Brain pericyte (primary cell): ENCODE results near the gene TSPAN11.

Experiments
- DNase-seq: peaks from one replicate; pipeline ENCODE4 v3.0.0-alpha.2; 2012; ENCODE audit warnings: low read depth, low spot score

The TSPAN11 gene

GRCh38 chr12:30911207-30911606, 15.3 kb upstream of the TSPAN11 start:
- no peak for DNase-seq

GRCh38 chr12:30913323-30913722, 13.2 kb upstream of the TSPAN11 start:
- no peak for DNase-seq

- no peak for DNase-seq
Measured at GRCh38 chr12:30914986-30915591, 11.5 kb upstream of the TSPAN11 start.

GRCh38 chr12:30923057-30923456, 3.5 kb upstream of the TSPAN11 start:
- DNase-seq = no peak

- DNase-seq = no peak
Measured at GRCh38 chr12:30925607-30926242, 823 bp upstream of the TSPAN11 start.

GRCh38 chr12:30927222-30927611, 669 bp downstream of the TSPAN11 start:
- no peak for DNase-seq

- DNase-seq = no peak
Measured at GRCh38 chr12:30928356-30929244, 2.1 kb downstream of the TSPAN11 start.

GRCh38 chr12:30930238-30930637, 3.7 kb downstream of the TSPAN11 start:
- no peak for DNase-seq

- no peak for DNase-seq
Measured at GRCh38 chr12:30930641-30931040, 4.1 kb downstream of the TSPAN11 start.

GRCh38 chr12:30932881-30933280, 6.3 kb downstream of the TSPAN11 start:
- DNase-seq = no peak

GRCh38 chr12:30934811-30935210, 8.3 kb downstream of the TSPAN11 start:
- no peak for DNase-seq

- no peak for DNase-seq
Measured at GRCh38 chr12:30936036-30936435, 9.5 kb downstream of the TSPAN11 start.

GRCh38 chr12:30939234-30939633, 12.7 kb downstream of the TSPAN11 start:
- DNase-seq = no peak

- DNase-seq = no peak
Measured at GRCh38 chr12:30942486-30942885, 15.9 kb downstream of the TSPAN11 start.

GRCh38 chr12:30942936-30943335, 16.4 kb downstream of the TSPAN11 start:
- no peak for DNase-seq

GRCh38 chr12:30945443-30946164, 19.1 kb downstream of the TSPAN11 start:
- DNase-seq = no peak

GRCh38 chr12:30952015-30952414, 25.5 kb downstream of the TSPAN11 start:
- DNase-seq = no peak

GRCh38 chr12:30953257-30953656, 26.7 kb downstream of the TSPAN11 start:
- DNase-seq = no peak

GRCh38 chr12:30953951-30954751, 27.6 kb downstream of the TSPAN11 start:
- DNase-seq = no peak

- DNase-seq = no peak
Measured at GRCh38 chr12:30955214-30955613, 28.7 kb downstream of the TSPAN11 start.

- DNase-seq = no peak
Measured at GRCh38 chr12:30959110-30959710, 32.7 kb downstream of the TSPAN11 start.
